GM12878 (cell line): Measurements from ENCODE around the gene TMPRSS3. TPM values are rescaled to one million over a fixed set of nuclear protein-coding genes. Genes with fewer than 3 reads are reported as not detected.
"Not testable (repeated sequence)": the region's sequence is repeated elsewhere in the genome, so short reads cannot be mapped to it uniquely, and the experiment has no call there.

Source experiments
- ATAC-seq: fragments of 200-7000 bp; cut with Tn5 transposase; 3 replicates; pipeline ENCODE4 v1.9.1; 2020; ENCODE audit warnings: mild to moderate bottlenecking, moderate library complexity
- BruUV-seq: library from RNA; stranded (reverse); fragments of 400-500 nt; replicated peaks from 2 replicates; lab custom pipeline; 2021; lab: Mats Ljungman, UMichigan
- CTCF ChIA-PET: fragments of 300-600 bp; sonication (Branson Sonifier 250); formaldehyde crosslinking; extraction: SDS; loops from one replicate; lab custom pipeline; 2021; ENCODE audit warnings: inconsistent platforms; lab: Yijun Ruan, JAX
- POLR2A ChIA-PET: fragments of 350-600 bp; formaldehyde crosslinking; extraction: SDS; loops from one replicate; lab custom pipeline; 2021; ENCODE audit warnings: inconsistent platforms; lab: Charles Lee
- RAD21 ChIA-PET: fragments of 300-600 bp; sonication (Branson Sonifier 250); formaldehyde crosslinking; loops from one replicate; lab custom pipeline; 2023; ENCODE audit warnings: antibody characterized with exemption; ENCODE audit not compliant: unreplicated experiment; lab: Charles Lee
- SMC1A ChIA-PET: fragments of 300-600 bp; sonication (Branson Sonifier 250); formaldehyde crosslinking; loops from one replicate; lab custom pipeline; 2023; ENCODE audit not compliant: unreplicated experiment, uncharacterized antibody; lab: Charles Lee
- DNase-seq: peaks from one replicate; pipeline ENCODE4 v3.0.0-alpha.2; 2011; ENCODE audit warnings: low read depth, low spot score
- FAIRE-seq: peaks from 3 replicates; lab custom pipeline; 2011; peaks lifted over from hg19 to GRCh38; lab: Jason Lieb, UNC
- H2AFZ ChIP-seq: 2 replicates; pipeline ENCODE4 v1.6.0; 2011; ENCODE audit warnings: low read depth, low read length, control low read depth; ENCODE audit not compliant: control insufficient read depth
- H3K27ac ChIP-seq: 2 replicates; pipeline ENCODE4 v1.5.1; 2011; ENCODE audit warnings: control low read depth; ENCODE audit not compliant: control insufficient read depth, insufficient read depth
- H3K27me3 ChIP-seq, 2 experiments: replicated peaks in 1 of 2; 2 replicates each; pipeline versions ENCODE4 v1.6.0 to v1.6.1; 2011; ENCODE audit warnings: low read length in 1 of 2; ENCODE audit not compliant: control insufficient read depth in 2 of 2, insufficient read depth in 2 of 2
- H3K36me3 ChIP-seq, 2 experiments: 2 replicates each; pipeline ENCODE4 v1.5.1; 2011; ENCODE audit warnings: low read length in 1 of 2; ENCODE audit not compliant: control insufficient read depth in 2 of 2, insufficient read depth in 2 of 2
- H3K4me1 ChIP-seq: 2 replicates; pipeline ENCODE4 v1.6.1; 2011; ENCODE audit warnings: mild to moderate bottlenecking, low read length, moderate library complexity, mixed read lengths; ENCODE audit not compliant: control insufficient read depth, insufficient read depth
- H3K4me2 ChIP-seq: 2 replicates; pipeline ENCODE4 v1.6.0; 2011; ENCODE audit warnings: control low read depth; ENCODE audit not compliant: control insufficient read depth, insufficient read depth
- H3K4me3 ChIP-seq: fragments of 200-600 bp; sonication (generic); 2 replicates; pipeline ENCODE4 v1.5.1; 2016
- H3K79me2 ChIP-seq: 2 replicates; pipeline ENCODE4 v1.6.0; 2011; ENCODE audit warnings: low read length; ENCODE audit not compliant: control insufficient read depth, insufficient read depth
- H3K9ac ChIP-seq: 2 replicates; pipeline ENCODE4 v1.8.0; 2011; ENCODE audit warnings: low read length, control low read depth, mixed read lengths; ENCODE audit not compliant: control insufficient read depth, insufficient read depth
- H3K9me3 ChIP-seq: replicated peaks from 3 replicates; pipeline ENCODE4 v1.5.1; 2011; ENCODE audit warnings: mild to moderate bottlenecking, low read length; ENCODE audit not compliant: control insufficient read depth, insufficient read depth
- H4K20me1 ChIP-seq: 2 replicates; pipeline ENCODE4 v1.6.0; 2011; ENCODE audit not compliant: control insufficient read depth, insufficient read depth
- FOXM1 ChIP-seq: IDR thresholded peaks from 2 replicates; pipeline ENCODE4 v1.6.1; 2012; ENCODE audit warnings: low read depth, mild to moderate bottlenecking, inconsistent platforms, low read length, moderate library complexity
- HDAC2 ChIP-seq: fragments of 200-600 bp; sonication (generic); IDR thresholded peaks from 2 replicates; pipeline ENCODE4 v1.6.1; 2017
- KLF5 ChIP-seq: fragments of 450-650 bp; IDR thresholded peaks from 2 replicates; pipeline ENCODE4 v1.6.1; 2014; ENCODE audit warnings: mild to moderate bottlenecking; ENCODE audit not compliant: partially characterized antibody
- MTA3 ChIP-seq: IDR thresholded peaks from 2 replicates; pipeline ENCODE4 v1.6.1; 2012; ENCODE audit warnings: low read length, inconsistent platforms, borderline replicate concordance
- NR2F1 ChIP-seq: fragments of 450-650 bp; conservative IDR thresholded peaks from 2 replicates; pipeline ENCODE4 v1.6.1; 2017; ENCODE audit warnings: mild to moderate bottlenecking
- PAX5 ChIP-seq: IDR thresholded peaks from 2 replicates; pipeline ENCODE4 v1.6.1; 2011; ENCODE audit warnings: low read depth, low read length, borderline replicate concordance
- POU2F2 ChIP-seq: IDR thresholded peaks from 3 replicates; pipeline ENCODE4 v1.6.1; 2011; ENCODE audit warnings: low read depth, mild to moderate bottlenecking, low read length, borderline replicate concordance
- WGBS: methylation state at CpG from one replicate; pipeline ENCODE4 v1.1.6; 2016; ENCODE audit warnings: low lambda C conversion rate; ENCODE audit not compliant: insufficient replicate concordance, insufficient coverage; ENCODE audit errors: missing lambda C conversion rate; 5-methylcytosine and 5-hydroxymethylcytosine counted together
- in situ Hi-C: fragments of 300-500 bp; cut with MboI; formaldehyde crosslinking; loops from 9 replicates; pipeline ENCODE4 v1.14.3; 2018; ENCODE audit warnings: mixed read lengths
- intact Hi-C: fragments of 100-400 bp; cut with micrococcal nuclease; formaldehyde crosslinking; loops from one replicate; pipeline ENCODE4 v1.14.2; 2022; ENCODE audit not compliant: unreplicated experiment
- polyA plus RNA-seq, 11 experiments: library from polyadenylated mRNA; depleted of rRNA in 4 of 11; unstranded in 6 of 11; stranded (reverse) in 5 of 11; fragments of >200 nt; fragmentation: Nextera tagmentation in 4 of 11; fragmentation: Illumina TruSeq in 1 of 11; extraction: Ambion mirVana in 4 of 11; extraction: Trizol in 1 of 11; gene quantifications; 1 replicate in 1 of 11; 2 replicates in 10 of 11; pipeline versions ENCODE4 v1.2.1 to v1.2.3, GENCODE V29; 2011 to 2016; ENCODE audit warnings: inconsistent platforms in 2 of 11, missing spikeins in 2 of 11, low read depth in 1 of 11
- total RNA-seq, 4 experiments: library from RNA; depleted of rRNA in 3 of 4; stranded (reverse); fragments of >200 nt in 3 of 4; fragmentation: Illumina TruSeq in 1 of 4; extraction: Trizol in 1 of 4; gene quantifications; 2 replicates each; pipeline versions ENCODE4 v1.2.1 to v1.2.3, GENCODE V29; 2013 to 2021

TMPRSS3 gene
- total and polyA plus RNA-seq, 10 of the 15 experiments (the other 5 are each of a cell fraction or from before 2014, with no cell fraction given): 0.51 to 1.5 (median 0.82) TPM; not detected in 1

GRCh38 chr21:42409366-42409765 is 13.5 kb upstream of the TMPRSS3 start:
- ChIA-PET CTCF (interaction anchor here (1.3 to 1.5 kb wide), 2 partner anchors 10 to 127 kb away, joined by 3 to 4 read pairs; no protein-coding TSS in a partner anchor), SMC1A (interaction anchor here (0.8 to 2.8 kb wide), 4 partner anchors 8 to 58 kb away, joined by 3 to 10 read pairs (median 4); no protein-coding TSS in a partner anchor), RAD21 (interaction anchor here (0.7 to 3.0 kb wide), 4 partner anchors 9 to 71 kb away, joined by 3 to 11 read pairs (median 4); no protein-coding TSS in a partner anchor), POLR2A (interaction anchor here (0.5 to 1.3 kb wide), 5 partner anchors 9 to 403 kb away, joined by 3 to 4 read pairs (median 3); no protein-coding TSS in a partner anchor)
- Histone ChIP-seq H3K9ac (no peak overlapping the region), H3K4me1 (peaks cover 23% of the 10 kb centered on the region), H3K36me3 (no peaks in the 10 kb centered on the region), H3K79me2 (no peaks in the 10 kb centered on the region), H3K27me3 (no peaks in the 10 kb centered on the region), H3K27ac (no peak overlapping the region), H3K4me2 (no peak overlapping the region), H4K20me1 (no peaks in the 10 kb centered on the region), H2AFZ (no peak overlapping the region), H3K4me3 (no peak overlapping the region), H3K9me3 (no peaks in the 10 kb centered on the region; the same call in 2 of the 3 replicates)
- in situ Hi-C loops (no loop called here), intact Hi-C loops (no loop called here)
- BruUV-seq: no TSS peak
- DNase-seq: no peak
- no peak for TF ChIP-seq KLF5
- TF ChIP-seq NR2F1: no peak
- no peak for TF ChIP-seq HDAC2
- no peak for TF ChIP-seq FOXM1
- no peak for TF ChIP-seq MTA3
- TF ChIP-seq POU2F2: no peak
- TF ChIP-seq PAX5: no peak
- no peak for ATAC-seq
- no peak for FAIRE-seq
- WGBS: 71% methylated on average over 7 of the region's 7 CpGs

- FAIRE-seq, H3K27me3 ChIP-seq, H4K20me1 ChIP-seq, H3K9ac ChIP-seq, in situ Hi-C loops, H3K36me3 ChIP-seq, H3K4me3 ChIP-seq, ATAC-seq, DNase-seq, H3K27ac ChIP-seq, intact Hi-C loops, BruUV-seq, H3K9me3 ChIP-seq, H2AFZ ChIP-seq, H3K79me2 ChIP-seq, H3K4me2 ChIP-seq: not testable (repeated sequence)
- WGBS: 73% methylated on average over 5 of the region's 5 CpGs
- POLR2A ChIA-PET: interaction anchor here (0.8 kb wide), 1 partner anchor 10 kb away, joined by 3 read pairs; no protein-coding TSS in a partner anchor
- peaks cover 16% of the 10 kb centered on the region for H3K4me1 ChIP-seq
- RAD21 ChIA-PET: interaction anchor here (0.9 to 1.0 kb wide), 2 partner anchors 10 to 71 kb away, joined by 3 to 6 read pairs; no protein-coding TSS in a partner anchor
- CTCF ChIA-PET: interaction anchor here (0.6 kb wide), 1 partner anchor 119 kb away, joined by 3 read pairs; no protein-coding TSS in a partner anchor
- SMC1A ChIA-PET: interaction anchor here (1.5 to 2.8 kb wide), 2 partner anchors 10 to 16 kb away, joined by 8 to 10 read pairs; no protein-coding TSS in a partner anchor
Observed at GRCh38 chr21:42408718-42409117, 12.9 kb upstream of the TMPRSS3 start.
